Endothelial cell of umbilical vein (primary cell): ENCODE results near the gene FUT7. TPM values are rescaled to one million over a fixed set of nuclear protein-coding genes. Genes with fewer than 3 reads are reported as not detected.

Experiments
- BruUV-seq: library from RNA; stranded (reverse); fragments of 400-500 nt; replicated peaks from 2 replicates; lab custom pipeline; 2021; lab: Mats Ljungman, UMichigan
- CTCF ChIA-PET: fragments of 300-600, 350-600 bp; sonication (Branson Sonifier 250); formaldehyde crosslinking; loops from one replicate; lab custom pipeline; 2021; ENCODE audit warnings: antibody characterized with exemption, inconsistent platforms; lab: Charles Lee
- POLR2A ChIA-PET: fragments of 300-600, 350-600 bp; sonication (Branson Sonifier 250); formaldehyde crosslinking; loops from one replicate; lab custom pipeline; 2021; ENCODE audit warnings: antibody characterized with exemption, inconsistent platforms; lab: Charles Lee
- DNase-seq: peaks from one replicate; pipeline ENCODE4 v3.0.0-alpha.2; 2011; ENCODE audit warnings: low read depth, low spot score
- FAIRE-seq: peaks from 2 replicates; lab custom pipeline; 2011; peaks lifted over from hg19 to GRCh38; lab: Jason Lieb, UNC
- H2AFZ ChIP-seq: 2 replicates; pipeline ENCODE4 v1.6.0; 2012; ENCODE audit warnings: low read depth, low read length, control low read depth, inconsistent platforms
- H3K27ac ChIP-seq: 2 replicates; pipeline ENCODE4 v1.5.1; 2011; ENCODE audit warnings: low read depth, mild to moderate bottlenecking, control low read depth, low read length, moderate library complexity; ENCODE audit not compliant: insufficient read depth
- H3K27me3 ChIP-seq, 2 experiments: 2 replicates each; pipeline versions ENCODE4 v1.6.0 to v1.6.1; 2011; ENCODE audit warnings: low read length in 2 of 2, mixed read lengths in 1 of 2; ENCODE audit not compliant: control insufficient read depth in 2 of 2, insufficient read depth in 2 of 2
- H3K36me3 ChIP-seq, 2 experiments: 2 replicates in 1 of 2; 3 replicates in 1 of 2; pipeline ENCODE4 v1.5.1; 2011; ENCODE audit warnings: low read length in 2 of 2, mild to moderate bottlenecking in 1 of 2, moderate library complexity in 1 of 2; ENCODE audit not compliant: control insufficient read depth in 2 of 2, insufficient read depth in 2 of 2; ENCODE audit errors: extremely low read depth in 1 of 2
- H3K4me1 ChIP-seq: 3 replicates; pipeline ENCODE4 v1.5.1; 2011; ENCODE audit warnings: mild to moderate bottlenecking, low read length; ENCODE audit not compliant: control insufficient read depth, insufficient read depth; ENCODE audit errors: extremely low read depth
- H3K4me2 ChIP-seq: 2 replicates; pipeline ENCODE4 v1.6.1; 2011; ENCODE audit warnings: low read length, control low read depth, mixed read lengths; ENCODE audit not compliant: insufficient read depth
- H3K4me3 ChIP-seq, 3 experiments: fragments of 200-600 bp in 1 of 3; sonication (generic), shearing (Covaris generic) in 1 of 3; replicated peaks in 1 of 3; 2 replicates each; pipeline ENCODE4 v1.5.1; 2011 to 2016; ENCODE audit warnings: control low read depth in 3 of 3, low read length in 3 of 3, mild to moderate bottlenecking in 2 of 3, inconsistent platforms in 1 of 3, low read depth in 1 of 3, moderate library complexity in 1 of 3; ENCODE audit not compliant: insufficient read depth in 1 of 3
- H3K79me2 ChIP-seq: 2 replicates; pipeline ENCODE4 v1.6.0; 2012; ENCODE audit warnings: low read length, inconsistent platforms; ENCODE audit not compliant: control insufficient read depth, insufficient read depth
- H3K9ac ChIP-seq: replicated peaks from 2 replicates; pipeline ENCODE3; 2011; ENCODE audit warnings: low read length, control low read depth; ENCODE audit not compliant: insufficient read depth; ENCODE audit errors: extremely low read depth
- H3K9me1 ChIP-seq: replicated peaks from 3 replicates; pipeline ENCODE4 v1.6.0; 2011; ENCODE audit warnings: mild to moderate bottlenecking, low read length; ENCODE audit not compliant: control insufficient read depth, insufficient read depth; ENCODE audit errors: extremely low read depth
- H3K9me3 ChIP-seq: replicated peaks from 2 replicates; pipeline ENCODE4 v1.5.1; 2012; ENCODE audit warnings: low read length, inconsistent platforms; ENCODE audit not compliant: control insufficient read depth, insufficient read depth
- H4K20me1 ChIP-seq: replicated peaks from 2 replicates; pipeline ENCODE3; 2011; ENCODE audit warnings: mild to moderate bottlenecking, low read length; ENCODE audit not compliant: control insufficient read depth, insufficient read depth; ENCODE audit errors: extremely low read depth
- FOS ChIP-seq: IDR thresholded peaks from 2 replicates; pipeline ENCODE4 v1.6.1; 2011; ENCODE audit warnings: mild to moderate bottlenecking, low read length, moderate library complexity, borderline replicate concordance; ENCODE audit not compliant: insufficient read depth
- GATA2 ChIP-seq: IDR thresholded peaks from 2 replicates; pipeline ENCODE4 v1.7.0; 2011; ENCODE audit warnings: low read depth, mild to moderate bottlenecking, moderate library complexity, mixed read lengths, low read length; ENCODE audit not compliant: insufficient read length, insufficient read depth
- MYC ChIP-seq: IDR thresholded peaks from one replicate; pipeline ENCODE4 v1.6.1; 2011; ENCODE audit warnings: mild to moderate bottlenecking, low read depth, low read length
- POLR2A ChIP-seq: IDR thresholded peaks from 2 replicates; pipeline ENCODE4 v1.6.1; 2012; ENCODE audit warnings: low read depth, mild to moderate bottlenecking, control low read depth, low read length
- POLR2AphosphoS5 ChIP-seq: IDR thresholded peaks from 2 replicates; pipeline ENCODE4 v1.6.1; 2012; ENCODE audit warnings: low read depth, mild to moderate bottlenecking, control low read depth, low read length, moderate library complexity; ENCODE audit not compliant: insufficient read depth
- dilution Hi-C: fragments of 300-500 bp; cut with MboI; formaldehyde crosslinking; loops from one replicate; pipeline ENCODE4 v1.15.0; 2019; ENCODE audit warnings: low sequenced_read_pairs; ENCODE audit not compliant: extremely low pct_ligation_motif_present
- intact Hi-C: fragments of 100-400 bp; cut with micrococcal nuclease; formaldehyde crosslinking; loops from one replicate; pipeline ENCODE4 v1.10.0; 2022
- polyA plus RNA-seq, 4 experiments: library from polyadenylated mRNA; depleted of rRNA in 3 of 4; stranded (reverse) in 3 of 4; unstranded in 1 of 4; fragments of >200 nt; gene quantifications; 2 replicates each; pipeline versions ENCODE4 v1.2.1 to v1.2.3, GENCODE V29; 2011 to 2012; ENCODE audit warnings: missing spikeins in 1 of 4
- total RNA-seq: library from RNA; stranded (reverse); gene quantifications from 2 replicates; pipeline ENCODE4 v1.2.3, GENCODE V29; 2021
- TF ChIP-seq, protein P1 (sequence below), 2 donors: IDR thresholded peaks; 1 replicate in 1 of 2; 2 replicates in 1 of 2; pipeline ENCODE4 v1.5.1; 2011; ENCODE audit warnings: low read length in 2 of 2, mild to moderate bottlenecking in 2 of 2, moderate library complexity in 2 of 2, control low read depth in 1 of 2, inconsistent platforms in 1 of 2, low read depth in 1 of 2; ENCODE audit not compliant: insufficient read depth in 1 of 2; ENCODE audit errors: extremely low read depth in 1 of 2
- TF ChIP-seq, protein P2 (sequence below): IDR thresholded peaks from 2 replicates; pipeline ENCODE4 v1.6.1; 2011; ENCODE audit not compliant: insufficient read depth, insufficient read length

The FUT7 gene
- total and polyA plus RNA-seq, 2 donors (not counting 3 experiments of a cell fraction or from before 2014, with no cell fraction given), result not detected

DNA sequence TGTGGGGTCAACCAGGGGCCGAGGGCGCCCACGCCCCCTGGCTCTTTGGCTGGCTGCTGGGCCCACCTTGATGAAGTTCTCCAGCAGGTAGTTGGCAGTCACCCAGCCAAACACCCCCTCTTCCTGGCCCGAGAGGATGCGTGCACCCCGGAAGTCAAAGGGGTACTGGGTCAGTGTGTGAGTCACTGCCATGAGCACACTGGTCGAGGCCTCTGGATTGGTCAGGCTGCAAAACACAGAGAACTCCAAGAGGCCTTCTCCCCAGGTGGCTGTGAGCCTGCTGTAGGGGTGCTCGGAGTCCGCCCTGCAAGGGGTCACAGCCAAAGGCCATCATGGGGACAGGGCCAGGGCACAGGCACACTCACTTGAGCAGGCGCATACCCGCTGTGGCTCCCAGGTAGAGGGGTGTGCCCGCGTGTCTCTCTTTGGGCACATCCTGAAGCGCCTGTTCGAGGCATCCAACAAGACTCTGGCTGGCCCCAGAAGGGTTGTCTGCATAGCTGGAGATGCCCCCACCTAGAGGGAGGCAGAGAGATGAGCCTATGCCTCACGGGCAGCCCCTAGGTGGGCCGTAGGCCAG lies 19.3 kb upstream of the FUT7 start:
- H4K20me1 ChIP-seq, result no peaks in the 10 kb centered on the region
- intact Hi-C loops, result no loop called here
- H3K36me3 ChIP-seq, result no peaks in the 10 kb centered on the region
- H2AFZ ChIP-seq, result no peak overlapping the region
- no peak overlapping the region for H3K9ac ChIP-seq
- no peak for DNase-seq
- H3K4me3 ChIP-seq, result no peak overlapping the region
- no peaks in the 10 kb centered on the region for H3K9me1 ChIP-seq
- ChIA-PET POLR2A (no interaction called here), CTCF (interaction anchor here (2.0 kb wide), 1 partner anchor 13 kb away, joined by 12 read pairs; no protein-coding TSS in a partner anchor)
- no peak for TF ChIP-seq FOS
- no peak for TF ChIP-seq POLR2A
- TF ChIP-seq MYC, result no peak
- dilution Hi-C loops, result no loop called here
- no peak overlapping the region for H3K4me2 ChIP-seq
- H3K27me3 ChIP-seq, result peaks cover 8 to 21% of the 10 kb centered on the region in 2 experiments
- H3K9me3 ChIP-seq, result no peaks in the 10 kb centered on the region
- H3K27ac ChIP-seq, result no peak overlapping the region
- FAIRE-seq, result no peak
- no peaks in the 10 kb centered on the region for H3K79me2 ChIP-seq
- H3K4me1 ChIP-seq, result peaks cover 2% of the 10 kb centered on the region
- BruUV-seq, result no TSS peak

DNA sequence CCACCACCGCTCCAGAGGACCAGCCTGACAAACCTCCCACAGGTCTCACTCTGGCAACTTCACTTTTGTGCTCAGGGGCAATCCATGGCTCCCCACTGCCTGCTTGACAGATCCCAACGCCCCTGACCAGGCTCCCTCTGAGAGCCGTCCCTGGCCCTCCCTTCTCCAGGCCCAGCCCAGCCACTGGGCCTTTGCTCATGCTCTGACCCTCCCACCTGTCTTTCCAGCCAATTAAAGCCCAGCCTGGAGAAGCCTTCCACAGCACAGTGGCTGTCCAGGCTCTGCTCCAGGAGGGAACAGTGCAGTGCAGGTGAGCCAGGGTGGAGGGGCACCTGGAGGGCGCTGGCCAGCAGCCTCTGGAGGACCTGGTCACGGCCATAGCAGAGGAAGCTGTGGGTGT lies 18.7 kb upstream of the FUT7 start:
- Histone ChIP-seq H3K9me1 (no peaks in the 10 kb centered on the region), H3K36me3 (no peaks in the 10 kb centered on the region), H3K27me3 (peaks cover 8 to 21% of the 10 kb centered on the region in 2 experiments), H3K4me2 (no peak overlapping the region), H3K9me3 (no peaks in the 10 kb centered on the region), H3K79me2 (peaks cover 2% of the 10 kb centered on the region), H3K4me3 (no peak overlapping the region), H3K27ac (no peak overlapping the region), H3K4me1 (peaks cover 4% of the 10 kb centered on the region), H4K20me1 (no peaks in the 10 kb centered on the region), H2AFZ (no peak overlapping the region), H3K9ac (no peak overlapping the region)
- ChIA-PET CTCF (interaction anchor here (2.5 to 4.7 kb wide), 2 partner anchors 8 to 18 kb away, joined by 12 to 152 read pairs; partner anchors contain the start of gene SAPCD2), POLR2A (no interaction called here)
- dilution Hi-C loops (no loop called here), intact Hi-C loops (no loop called here)
- no peak for TF ChIP-seq GATA2
- no peak for TF ChIP-seq POLR2AphosphoS5
- TF ChIP-seq, protein P1, sequence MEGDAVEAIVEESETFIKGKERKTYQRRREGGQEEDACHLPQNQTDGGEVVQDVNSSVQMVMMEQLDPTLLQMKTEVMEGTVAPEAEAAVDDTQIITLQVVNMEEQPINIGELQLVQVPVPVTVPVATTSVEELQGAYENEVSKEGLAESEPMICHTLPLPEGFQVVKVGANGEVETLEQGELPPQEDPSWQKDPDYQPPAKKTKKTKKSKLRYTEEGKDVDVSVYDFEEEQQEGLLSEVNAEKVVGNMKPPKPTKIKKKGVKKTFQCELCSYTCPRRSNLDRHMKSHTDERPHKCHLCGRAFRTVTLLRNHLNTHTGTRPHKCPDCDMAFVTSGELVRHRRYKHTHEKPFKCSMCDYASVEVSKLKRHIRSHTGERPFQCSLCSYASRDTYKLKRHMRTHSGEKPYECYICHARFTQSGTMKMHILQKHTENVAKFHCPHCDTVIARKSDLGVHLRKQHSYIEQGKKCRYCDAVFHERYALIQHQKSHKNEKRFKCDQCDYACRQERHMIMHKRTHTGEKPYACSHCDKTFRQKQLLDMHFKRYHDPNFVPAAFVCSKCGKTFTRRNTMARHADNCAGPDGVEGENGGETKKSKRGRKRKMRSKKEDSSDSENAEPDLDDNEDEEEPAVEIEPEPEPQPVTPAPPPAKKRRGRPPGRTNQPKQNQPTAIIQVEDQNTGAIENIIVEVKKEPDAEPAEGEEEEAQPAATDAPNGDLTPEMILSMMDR (IDR thresholded peaks at IDR 0.05; ENCODE audit: extremely low read depth in 1 of 2, insufficient read depth in 1 of 2, low read depth in 1 of 2, low read length in 2 of 2), result no peak
- TF ChIP-seq, protein P2, sequence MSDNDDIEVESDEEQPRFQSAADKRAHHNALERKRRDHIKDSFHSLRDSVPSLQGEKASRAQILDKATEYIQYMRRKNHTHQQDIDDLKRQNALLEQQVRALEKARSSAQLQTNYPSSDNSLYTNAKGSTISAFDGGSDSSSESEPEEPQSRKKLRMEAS, result no peak
- no peak for TF ChIP-seq POLR2A
- DNase-seq (no peak), FAIRE-seq (no peak)
- BruUV-seq, result no TSS peak
